H9 (cell line): ENCODE results near the gene TEX35. TPM values are rescaled to one million over a fixed set of nuclear protein-coding genes. Genes with fewer than 3 reads are reported as not detected.

ENCODE experiments used
- DNase-seq: peaks from one replicate; pipeline ENCODE4 v3.0.0-alpha.2; 2017
- H2AFZ ChIP-seq: one replicate; pipeline ENCODE4 v1.6.1; 2013; ENCODE audit warnings: mild to moderate bottlenecking, low read length, control low read depth, moderate library complexity
- H2AK5ac ChIP-seq: 2 replicates; pipeline ENCODE4 v1.6.1; 2013; ENCODE audit warnings: low read length, control low read depth, mixed read lengths; ENCODE audit not compliant: insufficient read length
- H2BK120ac ChIP-seq: one replicate; pipeline ENCODE4 v1.6.1; 2013; ENCODE audit warnings: low read depth, mild to moderate bottlenecking, low read length, control low read depth, inconsistent platforms; ENCODE audit not compliant: poor library complexity, severe bottlenecking
- H2BK12ac ChIP-seq: 2 replicates; pipeline ENCODE4 v1.6.1; 2013; ENCODE audit warnings: low read length, control low read depth, mixed read lengths, low read depth; ENCODE audit not compliant: insufficient read length
- H2BK15ac ChIP-seq: 2 replicates; pipeline ENCODE4 v1.6.1; 2013; ENCODE audit warnings: low read depth, low read length, control low read depth
- H2BK20ac ChIP-seq: one replicate; pipeline ENCODE4 v1.6.1; 2013; ENCODE audit warnings: low read depth, mild to moderate bottlenecking, low read length, control low read depth, inconsistent platforms; ENCODE audit not compliant: poor library complexity, severe bottlenecking
- H2BK5ac ChIP-seq: 2 replicates; pipeline ENCODE4 v1.6.1; 2013; ENCODE audit warnings: low read length, control low read depth, mixed read lengths; ENCODE audit not compliant: insufficient read length
- H3K14ac ChIP-seq: 2 replicates; pipeline ENCODE4 v1.6.1; 2013; ENCODE audit warnings: low read length, control low read depth; ENCODE audit not compliant: insufficient read depth
- H3K18ac ChIP-seq: 2 replicates; pipeline ENCODE4 v1.6.1; 2013; ENCODE audit warnings: low read depth, mild to moderate bottlenecking, mixed read lengths, low read length, control low read depth; ENCODE audit not compliant: insufficient read length
- H3K23ac ChIP-seq: 2 replicates; pipeline ENCODE4 v1.6.1; 2013; ENCODE audit warnings: low read length, control low read depth, mixed read lengths, low read depth; ENCODE audit not compliant: insufficient read length
- H3K23me2 ChIP-seq: 2 replicates; pipeline ENCODE4 v1.6.1; 2013; ENCODE audit warnings: low read depth, mild to moderate bottlenecking, mixed read lengths, low read length, control low read depth; ENCODE audit not compliant: insufficient read length, poor library complexity, severe bottlenecking
- H3K27ac ChIP-seq: 2 replicates; pipeline ENCODE4 v1.5.1; 2013; ENCODE audit warnings: low read length, control low read depth, mixed read lengths, low read depth; ENCODE audit not compliant: insufficient read length
- H3K27me3 ChIP-seq: 2 replicates; pipeline ENCODE4 v1.6.1; 2013; ENCODE audit warnings: low read length, control low read depth, inconsistent platforms; ENCODE audit not compliant: insufficient read depth
- H3K4ac ChIP-seq: 2 replicates; pipeline ENCODE4 v1.6.1; 2013; ENCODE audit warnings: low read depth, mild to moderate bottlenecking, control low read depth, inconsistent platforms, low read length, moderate library complexity
- H3K4me1 ChIP-seq: 2 replicates; pipeline ENCODE4 v1.6.1; 2013; ENCODE audit warnings: low read length, control low read depth, inconsistent platforms; ENCODE audit not compliant: insufficient read depth
- H3K4me2 ChIP-seq: 2 replicates; pipeline ENCODE4 v1.6.1; 2013; ENCODE audit warnings: low read length, control low read depth, mixed read lengths; ENCODE audit not compliant: insufficient read length, insufficient read depth
- H3K56ac ChIP-seq: 2 replicates; pipeline ENCODE4 v1.6.1; 2013; ENCODE audit warnings: low read depth, mild to moderate bottlenecking, mixed read lengths, low read length, control low read depth; ENCODE audit not compliant: insufficient read length
- H3K79me1 ChIP-seq: 2 replicates; pipeline ENCODE4 v1.6.1; 2013; ENCODE audit warnings: low read depth, mild to moderate bottlenecking, moderate library complexity, low read length, control low read depth, inconsistent platforms; ENCODE audit not compliant: insufficient read depth, poor library complexity, severe bottlenecking
- H3K79me2 ChIP-seq: 2 replicates; pipeline ENCODE4 v1.6.1; 2013; ENCODE audit warnings: low read length, control low read depth, inconsistent platforms; ENCODE audit not compliant: insufficient read depth
- H3K9ac ChIP-seq: 2 replicates; pipeline ENCODE4 v1.6.1; 2013; ENCODE audit warnings: low read length, control low read depth, mixed read lengths; ENCODE audit not compliant: insufficient read length; ENCODE audit errors: extremely low read depth
- H3K9me3 ChIP-seq: one replicate; pipeline ENCODE4 v1.6.1; 2013; ENCODE audit warnings: low read depth, low read length, inconsistent platforms; ENCODE audit not compliant: control insufficient read depth
- H3T11ph ChIP-seq: one replicate; pipeline ENCODE4 v1.6.1; 2013; ENCODE audit warnings: mild to moderate bottlenecking, low read length, control low read depth, inconsistent platforms
- H4K20me1 ChIP-seq: one replicate; pipeline ENCODE4 v1.6.1; 2013; ENCODE audit not compliant: control insufficient read depth, insufficient read length, insufficient read depth
- H4K5ac ChIP-seq: 2 replicates; pipeline ENCODE4 v1.6.1; 2013; ENCODE audit warnings: low read depth, mild to moderate bottlenecking, mixed read lengths, low read length, control low read depth; ENCODE audit not compliant: insufficient read length
- H4K8ac ChIP-seq: replicated peaks from 2 replicates; pipeline ENCODE4 v1.6.1; 2013; ENCODE audit warnings: low read length, control low read depth, mixed read lengths, low read depth; ENCODE audit not compliant: insufficient read length
- H4K91ac ChIP-seq: 2 replicates; pipeline ENCODE4 v1.6.1; 2013; ENCODE audit warnings: low read depth, mild to moderate bottlenecking, moderate library complexity, mixed read lengths, low read length, control low read depth; ENCODE audit not compliant: insufficient read length
- H3K27ac Mint-ChIP-seq, 3 experiments: 2 replicates in 2 of 3; 3 replicates in 1 of 3; pipeline ENCODE4 v1.8.0; 2020 to 2021; ENCODE audit warnings: mixed read lengths in 3 of 3, mild to moderate bottlenecking in 1 of 3, moderate library complexity in 1 of 3
- H3K27me3 Mint-ChIP-seq: 2 replicates; pipeline ENCODE4 v1.8.0; 2021; ENCODE audit warnings: low read depth, mild to moderate bottlenecking, moderate library complexity, mixed read lengths
- H3K36me3 Mint-ChIP-seq, 3 experiments: 2 replicates in 2 of 3; 3 replicates in 1 of 3; pipeline ENCODE4 v1.8.0; 2020 to 2021; ENCODE audit warnings: low read depth in 3 of 3, mixed read lengths in 3 of 3; ENCODE audit not compliant: insufficient read depth in 1 of 3
- H3K4me1 Mint-ChIP-seq, 2 experiments: 2 replicates each; pipeline ENCODE4 v1.8.0; 2020; ENCODE audit warnings: mixed read lengths in 2 of 2
- H3K4me3 Mint-ChIP-seq, 2 experiments: 2 replicates in 1 of 2; 3 replicates in 1 of 2; pipeline ENCODE4 v1.8.0; 2020 to 2021; ENCODE audit warnings: mild to moderate bottlenecking in 2 of 2, mixed read lengths in 2 of 2, moderate library complexity in 1 of 2
- H3K9me3 Mint-ChIP-seq, 2 experiments: 2 replicates in 1 of 2; 3 replicates in 1 of 2; pipeline ENCODE4 v1.8.0; 2020; ENCODE audit warnings: mild to moderate bottlenecking in 2 of 2, mixed read lengths in 2 of 2, moderate library complexity in 1 of 2
- WGBS: extraction: QIAGEN DNeasy Blood & Tissue Kit; methylation state at CpG from one replicate; pipeline ENCODE4 v1.1.7; 2013; ENCODE audit warnings: missing lambda C conversion rate, low lambda C conversion rate, mixed read lengths; ENCODE audit not compliant: insufficient read length; ENCODE audit errors: extremely low coverage; 5-methylcytosine and 5-hydroxymethylcytosine counted together
- total RNA-seq: library from RNA; stranded (reverse); gene quantifications from 2 replicates; pipeline ENCODE4 v1.2.1, GENCODE V29; 2021
- TF ChIP-seq, protein P1 (sequence below): fragments of 200-600 bp; sonication (generic); conservative IDR thresholded peaks from 3 replicates; pipeline ENCODE4 v1.8.0; 2021; ENCODE audit warnings: antibody characterized with exemption, mild to moderate bottlenecking

Gene TEX35
- total RNA-seq, 1 experiment from 2014 or later = not detected

DNA sequence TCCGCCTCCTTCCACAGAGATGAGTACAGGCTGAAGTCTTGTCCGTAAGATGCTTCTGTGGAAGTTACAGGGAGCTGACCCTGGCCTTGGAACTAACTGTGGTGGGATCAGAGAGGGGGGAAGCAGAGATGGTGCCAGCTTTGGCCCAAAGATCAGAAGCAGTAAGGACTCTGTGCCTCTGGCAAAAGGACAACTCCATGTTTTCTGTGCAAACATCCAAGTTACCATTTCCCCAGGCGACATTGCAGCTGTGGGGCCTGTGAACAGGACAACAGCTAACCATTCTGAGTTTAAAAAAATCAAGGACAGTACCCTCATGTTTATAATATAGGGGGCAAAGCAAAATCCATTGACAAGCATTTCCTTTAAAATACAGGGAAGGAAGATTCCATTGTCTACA, 38.4 kb downstream of the TEX35 start:
- no peak overlapping the region for H3K27ac ChIP-seq
- H2AK5ac ChIP-seq = no peak overlapping the region
- H4K8ac ChIP-seq = no peak overlapping the region
- no peaks in the 10 kb centered on the region for H3K9me3 ChIP-seq
- no peak overlapping the region for H3K4me2 ChIP-seq
- H3K4ac ChIP-seq = no peak overlapping the region
- H2BK15ac ChIP-seq = no peak overlapping the region
- Mint-ChIP-seq H3K27me3 (no peaks in the 10 kb centered on the region), H3K4me1 (no peaks in the 10 kb centered on the region), H3K36me3 (peaks cover 9 to 24% (median 14%) of the 10 kb centered on the region in 3 experiments; a peak in 6 of 7 replicates), H3K27ac (no peak overlapping the region), H3K4me3 (no peak overlapping the region), H3K9me3 (peaks cover 22 to 26% of the 10 kb centered on the region in 2 experiments)
- H3K27me3 ChIP-seq = no peaks in the 10 kb centered on the region
- no peak overlapping the region for H2BK20ac ChIP-seq
- H4K91ac ChIP-seq = no peak overlapping the region
- H2BK120ac ChIP-seq = no peak overlapping the region
- H3T11ph ChIP-seq = no peak overlapping the region
- H4K20me1 ChIP-seq = no peaks in the 10 kb centered on the region
- no peak overlapping the region for H3K18ac ChIP-seq
- no peaks in the 10 kb centered on the region for H3K79me2 ChIP-seq
- H2AFZ ChIP-seq = no peak overlapping the region
- no peaks in the 10 kb centered on the region for H3K79me1 ChIP-seq
- no peaks in the 10 kb centered on the region for H3K4me1 ChIP-seq
- WGBS = no CpG with 5 or more reads among the region's 3 CpGs
- no peak overlapping the region for H3K23ac ChIP-seq
- no peak overlapping the region for H2BK12ac ChIP-seq
- DNase-seq = no peak
- TF ChIP-seq, protein P1, sequence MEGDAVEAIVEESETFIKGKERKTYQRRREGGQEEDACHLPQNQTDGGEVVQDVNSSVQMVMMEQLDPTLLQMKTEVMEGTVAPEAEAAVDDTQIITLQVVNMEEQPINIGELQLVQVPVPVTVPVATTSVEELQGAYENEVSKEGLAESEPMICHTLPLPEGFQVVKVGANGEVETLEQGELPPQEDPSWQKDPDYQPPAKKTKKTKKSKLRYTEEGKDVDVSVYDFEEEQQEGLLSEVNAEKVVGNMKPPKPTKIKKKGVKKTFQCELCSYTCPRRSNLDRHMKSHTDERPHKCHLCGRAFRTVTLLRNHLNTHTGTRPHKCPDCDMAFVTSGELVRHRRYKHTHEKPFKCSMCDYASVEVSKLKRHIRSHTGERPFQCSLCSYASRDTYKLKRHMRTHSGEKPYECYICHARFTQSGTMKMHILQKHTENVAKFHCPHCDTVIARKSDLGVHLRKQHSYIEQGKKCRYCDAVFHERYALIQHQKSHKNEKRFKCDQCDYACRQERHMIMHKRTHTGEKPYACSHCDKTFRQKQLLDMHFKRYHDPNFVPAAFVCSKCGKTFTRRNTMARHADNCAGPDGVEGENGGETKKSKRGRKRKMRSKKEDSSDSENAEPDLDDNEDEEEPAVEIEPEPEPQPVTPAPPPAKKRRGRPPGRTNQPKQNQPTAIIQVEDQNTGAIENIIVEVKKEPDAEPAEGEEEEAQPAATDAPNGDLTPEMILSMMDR = no peak
- H3K9ac ChIP-seq = no peak overlapping the region
- no peaks in the 10 kb centered on the region for H3K23me2 ChIP-seq
- no peak overlapping the region for H3K56ac ChIP-seq
- H4K5ac ChIP-seq = no peak overlapping the region
- no peak overlapping the region for H2BK5ac ChIP-seq
- H3K14ac ChIP-seq = no peak overlapping the region
